Putamen (tissue), 1 donor: Measurements from ENCODE around the gene NTRK1.

Source experiments
- DNase-seq: peaks from one replicate; pipeline ENCODE4 v3.0.0-alpha.2; 2016; ENCODE audit warnings: low spot score

Gene NTRK1

DNA sequence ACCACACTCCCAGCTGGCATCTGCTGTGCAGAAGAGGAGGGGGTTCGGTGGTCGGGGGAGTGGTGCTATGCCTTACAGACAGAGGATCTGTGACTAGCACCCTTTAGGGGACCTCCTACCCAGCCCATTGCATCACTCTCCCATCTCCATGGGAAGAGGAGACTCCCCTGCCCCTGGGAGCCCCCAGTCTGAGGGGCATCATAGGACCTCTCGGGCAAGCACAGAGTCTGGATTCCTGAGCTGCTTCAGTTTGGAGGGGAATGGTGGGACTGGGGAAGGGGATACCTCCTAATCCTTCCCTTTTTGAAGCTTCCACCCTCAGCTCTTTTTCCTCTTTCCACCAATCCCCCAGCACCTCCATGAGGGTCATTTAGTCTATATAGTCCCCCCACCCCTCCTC is 3.1 kb upstream of the NTRK1 start:
- no peak for DNase-seq

DNA sequence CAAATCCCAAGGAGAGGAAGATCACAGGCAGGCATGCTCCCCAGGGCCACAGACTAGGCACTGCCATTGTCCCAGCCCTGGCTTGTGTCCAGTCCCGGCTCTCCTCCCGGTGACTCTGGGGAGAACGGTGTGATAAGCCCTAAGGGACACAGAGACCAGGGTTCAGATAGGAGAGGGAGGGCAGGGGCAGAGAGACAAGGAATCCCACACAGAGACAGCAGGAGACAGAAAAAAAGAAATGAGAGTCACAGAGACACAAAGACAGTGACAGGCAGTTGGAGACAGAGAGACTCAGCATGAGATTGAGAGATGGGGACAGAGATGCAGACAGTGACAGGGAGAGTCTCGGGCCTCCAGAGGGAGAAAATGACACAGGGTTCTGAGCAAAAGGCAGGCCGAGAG is 2.1 kb upstream of the NTRK1 start:
- no peak for DNase-seq

DNA sequence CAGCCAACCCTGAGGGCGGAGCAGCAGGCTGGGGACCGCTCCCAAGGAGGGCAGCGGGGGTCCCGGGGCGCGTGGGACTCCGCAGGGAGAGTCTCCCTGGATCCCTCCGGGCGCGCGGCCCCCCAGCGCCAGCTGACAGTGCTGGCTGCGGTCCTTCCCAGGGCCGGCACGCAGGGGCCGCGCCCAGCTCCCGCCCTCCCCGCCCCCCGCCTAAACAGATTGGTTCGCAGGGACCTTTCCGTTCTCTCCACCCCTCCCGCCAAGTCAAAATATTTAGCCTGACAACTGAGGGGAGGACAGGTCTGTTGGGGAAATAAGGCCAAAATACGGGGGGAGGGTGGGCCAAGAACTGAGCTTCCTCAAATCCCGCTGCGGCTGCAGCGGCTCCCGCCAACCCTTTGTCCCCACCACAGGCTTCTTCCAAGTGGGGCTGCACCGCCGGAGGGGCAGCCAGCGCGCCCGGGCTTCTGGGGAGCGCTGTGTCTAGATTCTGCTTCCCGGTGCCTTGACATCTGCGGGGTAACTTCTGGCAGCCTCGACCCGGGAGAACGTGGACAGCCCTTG is 1.6 kb upstream of the NTRK1 start, which contains the start of gene INSRR:
INSRR (minus strand) TSS at position 159 of the 564 bp plus-strand sequence. CDS start 496 bp downstream, outside the sequence.
- DNase-seq: no peak

DNA sequence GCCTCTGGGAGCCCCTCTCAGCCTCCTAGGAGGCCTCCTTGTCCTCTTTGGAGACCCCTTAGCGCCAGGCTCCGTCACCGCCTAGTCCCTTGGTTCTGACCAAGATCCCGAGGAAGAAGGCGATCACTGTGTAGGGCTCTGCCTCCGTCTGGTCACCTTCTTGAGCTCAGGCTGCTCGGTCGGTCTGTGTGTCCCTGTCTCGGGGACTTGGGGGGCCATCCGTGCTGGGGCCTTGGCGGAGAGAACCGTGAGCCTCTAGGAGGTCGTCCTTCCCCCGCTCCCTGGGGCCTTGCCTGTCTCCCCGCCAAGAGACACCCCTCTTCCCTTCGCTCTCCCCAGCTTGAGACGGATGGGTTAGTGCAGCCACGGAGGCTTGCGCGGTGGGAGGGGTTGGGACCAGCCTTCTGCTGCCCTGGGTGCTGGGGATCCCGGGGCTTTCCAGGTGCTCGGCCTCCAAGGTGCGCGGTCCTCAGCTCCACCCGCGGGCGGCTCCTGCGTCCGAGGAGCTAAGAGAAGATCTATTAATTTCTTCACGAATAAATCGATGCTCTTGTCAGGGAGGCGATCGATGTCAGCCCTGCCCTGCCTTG is 1.0 kb upstream of the NTRK1 start:
- DNase-seq: no peak

DNA sequence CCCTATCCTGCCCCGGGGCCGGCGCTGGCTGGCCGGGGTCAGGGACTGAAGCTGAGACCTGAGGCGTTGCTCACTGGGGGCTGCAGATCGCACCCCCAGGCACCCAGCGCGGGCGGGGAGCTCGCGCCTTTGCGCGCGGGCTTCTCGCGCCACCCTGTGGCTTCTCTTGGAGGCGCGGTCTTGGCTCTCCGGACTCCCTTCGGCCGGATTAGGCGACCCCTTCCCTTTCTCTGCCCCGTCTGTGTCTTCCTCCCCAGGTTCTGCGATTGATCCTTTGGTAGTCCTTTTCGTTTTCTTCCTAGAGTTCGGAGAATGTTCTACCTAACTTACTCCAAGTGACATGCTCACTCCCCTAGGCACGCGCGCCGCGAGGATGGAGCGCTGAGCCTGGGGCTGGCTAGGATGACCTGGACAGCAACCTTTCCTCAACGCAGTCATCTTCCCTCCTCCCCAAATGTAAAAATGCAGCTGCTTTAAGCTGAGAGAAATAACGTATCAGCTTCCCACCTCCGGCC is 495 bp upstream of the NTRK1 start:
- peak; percentile 18 for DNase-seq

DNA sequence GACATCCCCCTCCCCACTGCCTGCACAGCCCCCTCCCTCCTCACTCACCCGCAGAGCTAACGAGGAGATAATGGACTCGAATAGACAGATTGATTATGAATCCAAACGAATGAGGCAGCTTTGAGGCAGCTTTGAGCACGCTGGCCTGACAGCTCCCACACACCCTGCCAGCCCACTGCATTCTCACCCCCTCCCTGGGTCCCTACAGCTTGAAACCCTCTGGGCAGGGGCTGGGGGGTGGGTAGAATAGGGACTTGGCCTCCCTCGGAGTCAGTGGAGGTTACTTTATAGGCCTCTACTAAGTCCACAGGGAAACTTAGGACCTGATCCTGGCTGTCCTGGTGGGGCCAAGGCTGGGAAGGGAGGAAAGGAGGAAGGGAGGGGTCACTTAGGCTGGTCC is 1.9 kb downstream of the NTRK1 start:
- no peak for DNase-seq

DNA sequence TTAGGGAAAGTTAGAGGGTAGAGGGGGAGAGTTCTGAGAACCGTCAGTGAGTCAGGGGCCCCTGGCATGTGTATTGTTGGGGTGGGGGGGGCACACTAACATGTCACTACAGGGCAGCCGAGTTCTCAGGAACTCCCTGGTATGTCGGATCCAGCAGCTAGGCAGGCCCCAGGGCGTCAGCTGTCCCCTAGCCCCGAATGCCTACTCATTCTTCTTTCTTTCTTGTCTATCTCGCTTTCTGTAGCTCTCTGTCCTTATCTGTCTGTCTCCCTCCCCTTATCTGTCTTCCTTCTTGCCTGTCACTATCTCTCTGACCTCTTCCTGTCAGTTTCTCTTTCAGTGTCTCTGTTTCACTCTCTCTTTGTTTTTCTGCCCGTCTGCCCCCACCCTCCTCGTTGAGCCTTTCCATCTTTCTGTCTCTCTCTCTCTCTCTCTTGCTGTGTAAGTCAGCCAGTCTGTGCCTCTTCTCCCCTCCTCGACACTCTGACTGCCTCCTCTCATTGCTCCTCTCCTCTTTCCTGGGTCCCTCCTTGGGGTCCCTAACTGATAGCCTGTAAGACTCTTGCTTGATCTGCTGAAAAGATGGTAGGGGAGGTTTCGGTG is 2.4 kb downstream of the NTRK1 start:
- DNase-seq: no peak

DNA sequence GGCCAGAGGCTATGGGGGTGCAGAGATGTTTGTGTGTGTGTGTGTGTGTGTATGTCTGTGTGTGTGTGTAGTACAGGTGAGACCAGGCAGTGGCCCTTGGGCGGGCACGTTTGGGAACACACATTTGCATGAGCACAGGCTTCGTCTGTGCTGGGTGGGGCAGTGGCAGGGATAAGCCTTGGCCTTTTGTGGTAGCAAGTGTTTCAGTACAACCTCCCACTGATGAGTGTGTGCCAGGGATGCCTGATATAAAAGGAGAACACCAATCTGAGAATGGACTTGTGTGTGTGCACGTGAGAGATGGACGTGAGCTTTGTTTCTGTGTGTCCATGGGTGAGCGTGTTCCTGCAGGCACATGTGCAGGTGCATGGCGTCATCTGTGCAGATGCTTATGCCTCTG is 3.0 kb downstream of the NTRK1 start:
- DNase-seq: no peak

DNA sequence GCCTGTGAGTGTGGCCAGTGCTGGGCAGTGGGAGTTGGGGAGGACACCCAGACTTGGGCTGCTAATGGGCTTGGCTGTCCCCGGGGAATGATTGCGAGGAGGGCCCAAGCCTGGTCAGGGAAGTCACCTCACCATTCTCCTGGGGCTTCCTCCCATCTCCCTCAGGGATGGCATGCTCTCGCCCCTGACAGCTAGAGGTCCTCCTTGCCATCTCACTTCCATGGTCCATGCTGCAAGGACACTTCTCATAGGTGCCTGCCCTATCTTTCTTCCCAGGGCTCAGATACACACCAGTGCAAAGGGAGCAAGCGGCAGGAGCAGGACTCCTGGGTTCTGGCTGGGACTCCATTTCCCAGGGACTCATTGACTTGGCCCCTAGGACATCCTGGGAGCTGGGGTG is 4.1 kb downstream of the NTRK1 start:
- no peak for DNase-seq

DNA sequence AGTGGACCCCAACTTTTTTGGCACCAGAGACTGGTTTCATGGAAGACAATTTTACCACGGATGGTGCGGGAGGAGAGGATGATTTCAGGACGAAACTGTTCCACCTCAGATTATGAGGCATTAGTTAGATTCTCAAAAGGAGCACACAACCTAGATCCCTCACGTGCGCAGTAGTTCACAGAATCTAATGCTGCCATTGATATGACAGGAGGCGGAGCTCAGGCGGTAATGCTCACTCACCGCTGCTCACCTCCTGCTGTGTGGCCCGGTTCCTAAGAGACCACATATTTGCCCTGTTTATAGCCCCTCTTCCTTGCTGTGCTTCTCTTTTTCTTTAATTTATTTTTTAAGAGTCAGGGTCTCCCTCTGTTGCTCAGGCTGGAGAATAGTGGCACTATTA is 4.6 kb downstream of the NTRK1 start:
- no peak for DNase-seq

DNA sequence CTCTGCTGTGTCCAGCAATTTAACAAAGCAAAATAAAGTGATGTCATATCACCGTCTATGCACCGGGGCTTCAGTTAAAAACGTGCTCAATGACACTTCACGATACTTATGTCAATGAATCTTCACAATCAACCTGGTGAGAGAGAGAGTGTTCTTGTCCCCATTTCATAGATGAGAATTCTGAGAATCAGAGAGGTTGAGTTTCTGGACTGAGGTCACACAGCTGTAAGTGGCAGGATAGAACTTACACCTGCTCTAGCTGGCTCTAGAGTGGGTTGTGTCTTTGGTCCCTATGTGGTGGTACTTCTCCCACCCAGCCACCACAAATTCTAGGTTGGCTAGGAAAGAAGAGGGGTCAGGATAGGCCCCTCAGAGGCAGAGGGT is 5.2 kb downstream of the NTRK1 start:
- no peak for DNase-seq

DNA sequence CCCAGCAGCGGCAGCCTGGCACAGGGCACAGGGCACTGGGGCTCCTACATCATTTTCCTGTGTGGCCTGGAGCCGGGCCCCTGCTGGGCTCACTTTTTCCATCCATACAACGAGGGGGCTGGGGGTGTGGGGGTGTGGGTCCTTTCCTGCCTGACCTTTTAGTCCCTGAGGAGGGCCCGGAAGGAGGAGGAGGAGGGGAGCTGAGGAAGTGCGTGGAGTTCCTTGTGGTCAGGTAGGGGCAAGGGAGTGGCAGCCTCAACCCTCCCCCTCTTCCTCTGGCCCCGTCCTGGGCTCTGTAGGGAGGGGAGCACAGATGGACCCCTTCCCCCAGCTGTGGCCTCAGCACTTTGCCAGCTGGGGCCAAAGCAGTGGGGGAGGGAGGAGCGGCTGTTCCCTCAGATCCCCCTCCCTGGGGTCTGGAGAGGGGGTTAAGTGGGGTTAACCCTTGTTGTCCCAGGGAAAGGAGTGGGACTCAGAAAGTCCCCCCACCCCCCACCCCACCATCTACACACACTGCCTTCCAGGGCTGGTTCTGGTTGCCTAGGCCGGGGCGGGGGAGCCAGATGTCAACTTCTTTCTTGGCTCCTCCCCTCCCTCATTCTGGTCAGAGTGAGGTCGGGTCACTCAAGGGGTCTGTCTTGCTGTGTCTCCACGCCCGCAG is 5.7 kb downstream of the NTRK1 start:
- no peak for DNase-seq

DNA sequence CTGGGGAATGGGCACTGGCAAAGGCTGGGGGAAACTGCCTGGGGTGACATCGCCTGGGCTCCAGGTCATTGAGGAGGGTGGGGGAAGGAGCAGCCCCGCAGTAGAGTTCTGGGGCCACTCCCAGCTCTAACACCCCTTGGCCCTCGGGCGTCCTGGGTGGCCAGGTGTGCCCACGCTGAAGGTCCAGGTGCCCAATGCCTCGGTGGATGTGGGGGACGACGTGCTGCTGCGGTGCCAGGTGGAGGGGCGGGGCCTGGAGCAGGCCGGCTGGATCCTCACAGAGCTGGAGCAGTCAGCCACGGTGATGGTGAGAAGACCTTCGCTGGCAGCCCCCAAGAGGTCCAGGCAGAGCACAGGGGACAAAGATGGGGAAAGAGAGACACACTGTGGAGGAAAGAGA is 7.7 kb downstream of the NTRK1 start:
- no peak for DNase-seq

DNA sequence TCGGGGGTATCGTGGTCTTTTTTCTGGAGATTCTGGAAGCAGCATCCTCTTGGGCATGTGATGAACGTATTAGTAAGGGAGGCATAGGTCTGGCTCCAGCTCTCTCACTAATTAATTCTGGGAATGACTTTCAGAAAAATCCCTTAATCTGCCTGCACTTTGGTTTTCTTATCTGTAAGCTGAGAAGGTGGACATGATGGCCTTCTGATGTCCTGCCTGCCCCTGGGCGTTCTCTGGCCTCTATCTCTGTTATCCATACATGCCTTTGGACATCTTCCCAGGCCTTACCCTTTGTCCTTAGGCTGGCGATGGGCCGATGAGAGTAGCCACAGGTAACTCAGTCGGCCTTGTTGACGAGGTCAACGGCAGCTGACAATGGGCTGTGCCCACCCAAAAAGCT is 8.8 kb downstream of the NTRK1 start:
- DNase-seq: no peak

DNA sequence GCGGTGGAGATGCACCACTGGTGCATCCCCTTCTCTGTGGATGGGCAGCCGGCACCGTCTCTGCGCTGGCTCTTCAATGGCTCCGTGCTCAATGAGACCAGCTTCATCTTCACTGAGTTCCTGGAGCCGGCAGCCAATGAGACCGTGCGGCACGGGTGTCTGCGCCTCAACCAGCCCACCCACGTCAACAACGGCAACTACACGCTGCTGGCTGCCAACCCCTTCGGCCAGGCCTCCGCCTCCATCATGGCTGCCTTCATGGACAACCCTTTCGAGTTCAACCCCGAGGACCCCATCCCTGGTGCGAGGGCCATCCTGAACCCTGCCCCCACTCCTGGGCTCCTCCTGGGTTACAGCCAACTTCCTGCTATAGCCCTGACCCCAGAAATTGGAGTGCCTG is 13.0 kb downstream of the NTRK1 start:
- DNase-seq: no peak

DNA sequence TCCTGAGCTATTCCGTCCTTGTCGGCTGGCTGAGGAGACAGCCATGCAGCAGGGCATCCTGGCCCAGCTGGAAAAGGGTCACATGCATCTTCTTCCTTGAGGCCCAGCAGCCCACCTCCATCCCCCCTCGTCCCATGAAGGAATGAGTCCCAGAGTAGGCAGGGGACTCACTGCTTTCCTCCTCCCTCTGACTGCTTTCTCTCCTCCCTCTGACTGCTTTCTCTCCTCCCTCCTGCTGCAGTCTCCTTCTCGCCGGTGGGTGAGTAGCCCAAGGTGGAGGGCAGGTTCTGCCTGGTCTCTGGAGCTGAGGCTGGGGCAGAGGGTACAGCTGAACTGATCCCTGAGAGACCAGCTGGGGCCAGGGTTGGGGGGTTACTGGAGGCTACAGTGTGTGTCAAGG is 13.5 kb downstream of the NTRK1 start:
- no peak for DNase-seq

DNA sequence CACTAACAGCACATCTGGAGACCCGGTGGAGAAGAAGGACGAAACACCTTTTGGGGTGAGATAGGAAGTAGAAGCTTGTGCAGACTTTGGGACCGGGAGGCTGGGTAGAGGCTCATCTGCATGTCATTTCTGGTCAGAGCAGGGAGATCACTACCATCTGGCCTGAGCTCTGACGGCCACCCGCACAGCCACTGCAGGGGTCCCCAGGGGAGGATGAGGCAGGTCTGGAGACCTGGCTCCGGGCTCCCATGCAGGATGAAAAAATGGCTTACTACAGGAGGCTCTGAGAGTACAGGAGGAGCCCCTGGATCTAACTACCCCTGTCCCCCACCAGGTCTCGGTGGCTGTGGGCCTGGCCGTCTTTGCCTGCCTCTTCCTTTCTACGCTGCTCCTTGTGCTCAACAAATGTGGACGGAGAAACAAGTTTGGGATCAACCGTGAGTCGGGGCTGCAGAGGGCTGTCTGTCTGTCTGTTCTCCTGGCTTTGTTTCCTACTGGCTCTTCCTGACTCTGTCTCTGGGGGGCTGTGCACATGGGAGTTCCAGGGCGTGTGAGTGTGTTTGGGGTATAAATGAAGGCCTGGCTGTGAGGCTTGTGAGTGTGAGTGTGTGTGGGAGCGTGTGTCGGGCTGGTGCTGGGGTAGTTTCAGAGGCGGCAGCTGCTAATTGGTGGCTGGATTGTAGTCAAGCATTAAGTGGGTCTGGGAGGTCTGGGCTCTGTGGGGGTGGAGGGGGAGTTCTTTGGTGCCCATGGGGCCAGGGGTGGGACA is 14.1 kb downstream of the NTRK1 start:
- DNase-seq: no peak

DNA sequence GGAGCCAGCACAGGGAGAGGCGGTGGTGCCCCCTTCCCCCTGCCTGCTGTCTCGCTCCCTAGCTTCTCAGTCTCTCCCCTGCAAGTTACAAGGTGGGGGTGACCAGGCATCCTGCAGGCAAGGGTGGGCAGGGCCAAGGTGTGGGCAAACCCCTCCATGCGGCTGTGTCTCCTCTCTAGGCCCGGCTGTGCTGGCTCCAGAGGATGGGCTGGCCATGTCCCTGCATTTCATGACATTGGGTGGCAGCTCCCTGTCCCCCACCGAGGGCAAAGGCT is 14.6 kb downstream of the NTRK1 start:
- DNase-seq: no peak

DNA sequence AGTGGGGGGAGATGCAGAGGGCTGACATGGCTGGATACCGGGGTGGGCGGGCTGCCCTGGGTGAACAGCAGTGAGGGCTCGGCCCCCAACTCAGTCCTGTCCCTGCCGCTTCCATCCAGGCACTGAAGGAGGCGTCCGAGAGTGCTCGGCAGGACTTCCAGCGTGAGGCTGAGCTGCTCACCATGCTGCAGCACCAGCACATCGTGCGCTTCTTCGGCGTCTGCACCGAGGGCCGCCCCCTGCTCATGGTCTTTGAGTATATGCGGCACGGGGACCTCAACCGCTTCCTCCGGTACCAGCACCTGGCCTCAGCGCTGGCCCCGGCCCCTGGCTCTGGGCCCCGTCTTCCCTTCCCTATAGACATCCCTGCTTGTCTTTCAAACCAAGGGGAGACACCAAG is 15.6 kb downstream of the NTRK1 start:
- no peak for DNase-seq

DNA sequence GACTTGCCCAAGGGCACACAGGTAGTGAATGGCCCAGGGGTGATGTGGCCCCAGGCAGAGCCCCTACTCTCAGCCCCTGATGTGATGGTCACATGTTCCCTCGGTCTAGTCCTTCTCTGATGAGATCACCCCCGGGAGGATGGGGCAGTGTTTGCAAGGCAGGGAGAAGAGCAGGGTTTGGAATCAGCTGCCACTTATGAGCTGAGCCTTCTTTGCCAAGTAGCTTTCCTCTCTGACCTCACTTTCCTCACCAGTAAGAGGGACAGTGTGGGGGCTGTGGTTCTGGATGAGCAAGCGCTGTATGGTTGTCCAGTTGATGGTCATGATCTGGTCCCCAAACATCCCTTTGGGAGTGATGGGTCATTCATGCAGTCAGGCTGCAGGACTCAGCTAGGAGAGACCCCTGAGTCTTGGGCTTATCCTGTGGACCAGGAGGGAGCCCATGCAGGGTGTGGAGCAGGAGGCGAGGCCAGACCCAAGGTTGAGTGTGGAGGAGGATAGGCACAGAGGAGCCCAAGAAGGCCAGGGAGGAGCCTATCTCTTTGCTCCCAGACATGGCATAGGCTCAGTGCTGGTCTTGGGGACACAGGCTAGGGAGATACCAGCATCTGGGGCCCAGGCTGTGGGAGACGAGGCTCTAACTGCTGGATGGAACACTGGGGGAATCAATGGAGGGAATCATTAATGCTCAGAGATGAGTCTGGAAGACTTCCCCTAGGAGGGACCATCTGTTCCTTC is 16.9 kb downstream of the NTRK1 start:
- DNase-seq: no peak

DNA sequence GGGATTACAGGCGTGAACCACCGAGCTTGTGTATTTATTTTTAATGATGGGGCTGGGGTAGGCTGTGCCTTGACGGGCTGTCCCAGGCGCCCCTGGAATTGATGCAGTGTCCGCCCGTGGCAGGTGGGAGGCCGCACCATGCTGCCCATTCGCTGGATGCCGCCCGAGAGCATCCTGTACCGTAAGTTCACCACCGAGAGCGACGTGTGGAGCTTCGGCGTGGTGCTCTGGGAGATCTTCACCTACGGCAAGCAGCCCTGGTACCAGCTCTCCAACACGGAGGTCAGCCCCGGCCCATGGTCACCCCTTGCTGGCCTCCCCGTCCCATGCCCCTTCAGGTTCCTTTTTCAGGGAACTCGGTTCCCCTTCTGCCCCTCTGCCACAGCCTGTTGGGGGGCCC is 19.2 kb downstream of the NTRK1 start:
- DNase-seq: no peak

DNA sequence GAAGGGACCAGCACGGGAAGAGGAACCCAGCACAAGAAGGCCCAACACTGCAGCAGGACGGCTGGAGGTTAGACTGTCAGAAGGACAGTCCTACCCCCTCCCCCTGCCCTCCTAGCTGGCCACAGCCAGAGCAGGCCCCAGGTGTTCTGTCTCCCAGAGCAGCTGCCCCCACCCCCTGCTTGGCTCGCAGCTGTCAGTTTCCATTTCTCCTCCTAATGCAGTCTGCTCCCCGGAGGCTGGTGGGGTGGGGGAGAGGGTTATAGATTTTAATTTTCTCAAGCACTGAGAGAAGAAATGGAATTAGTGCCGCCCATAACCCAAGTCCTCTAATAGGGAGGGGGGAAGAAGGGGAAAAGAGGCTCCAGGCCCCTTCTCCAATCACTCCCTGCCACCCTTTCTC is 19.8 kb downstream of the NTRK1 start:
- no peak for DNase-seq
